Right ventricle myocardium superior (tissue), 1 donor: Measurements from ENCODE around the gene CCDC182. TPM values are rescaled to one million over a fixed set of nuclear protein-coding genes. Genes with fewer than 3 reads are reported as not detected.

Experiments
- ATAC-seq: fragments of 200-7000 bp; cut with Tn5 transposase; one replicate; pipeline ENCODE4 v1.9.1; 2020; ENCODE audit warnings: mild to moderate bottlenecking; ENCODE audit not compliant: poor library complexity
- DNase-seq: peaks from one replicate; pipeline ENCODE4 v3.0.0-alpha.2; 2020
- intact Hi-C: fragments of 100-400 bp; cut with DNase I; formaldehyde crosslinking; loops from one replicate; pipeline ENCODE4 v1.11.2; 2022
- total RNA-seq: library from RNA; stranded (reverse); fragmentation: NEBNext Ultra II Directional; extraction: Animal tissue kit (Norgen Biotek cat#: 25700); gene quantifications from one replicate; pipeline ENCODE4 v1.2.1, GENCODE V29; 2021
- donor health status: DM: no; HTN: yes; CAD: no; lungs with severe emphysema.

Gene CCDC182
- total RNA-seq, 1 donor from 2014 or later = not detected

- no peak for ATAC-seq
- no peak for DNase-seq
- intact Hi-C loops = no loop called here
These were observed 32.0 kb downstream of the CCDC182 start for GRCh38 chr17:57713140-57713539.

GRCh38 chr17:57708410-57708809 lies 36.7 kb downstream of the CCDC182 start:
- no peak for ATAC-seq
- intact Hi-C loops = no loop called here

GRCh38 chr17:57707892-57708291 lies 37.2 kb downstream of the CCDC182 start:
- DNase-seq (no peak), ATAC-seq (peak; percentile 45)
- intact Hi-C loops = no loop called here

More at GRCh38 chr17:57708410-57708809, 36.7 kb downstream of the CCDC182 start:
- no peak for DNase-seq

GRCh38 chr17:57706761-57707160 lies 38.3 kb downstream of the CCDC182 start:
- DNase-seq (no peak), ATAC-seq (no peak)
- intact Hi-C loops = no loop called here

GRCh38 chr17:57705921-57706695 lies 39.0 kb downstream of the CCDC182 start:
- no peak for DNase-seq
- no peak for ATAC-seq
- intact Hi-C loops = no loop called here

- DNase-seq (no peak), ATAC-seq (no peak)
- intact Hi-C loops = no loop called here
These were observed 40.7 kb downstream of the CCDC182 start for GRCh38 chr17:57704448-57704847.

GRCh38 chr17:57703273-57703672 lies 41.8 kb downstream of the CCDC182 start:
- DNase-seq = no peak
- ATAC-seq = no peak
- intact Hi-C loops = no loop called here

- ATAC-seq (no peak), DNase-seq (no peak)
- intact Hi-C loops = no loop called here
These were observed 44.0 kb downstream of the CCDC182 start for GRCh38 chr17:57701124-57701523.

- intact Hi-C loops = no loop called here
- ATAC-seq = no peak
- DNase-seq = no peak
These were observed 45.3 kb downstream of the CCDC182 start for GRCh38 chr17:57699751-57700219.

GRCh38 chr17:57697891-57698711 lies 47.0 kb downstream of the CCDC182 start:
- no peak for ATAC-seq
- no peak for DNase-seq

GRCh38 chr17:57697197-57697596 lies 47.9 kb downstream of the CCDC182 start:
- intact Hi-C loops = no loop called here
- DNase-seq = no peak
- ATAC-seq = no peak

More at GRCh38 chr17:57697891-57698711, 47.0 kb downstream of the CCDC182 start:
- intact Hi-C loops = no loop called here

GRCh38 chr17:57696050-57696449 lies 49.0 kb downstream of the CCDC182 start:
- DNase-seq (no peak), ATAC-seq (no peak)
- intact Hi-C loops = no loop called here

Other genes starting within 250 kb of the CCDC182 start
- 89.8 TPM for gene MRPS23, start 104.7 kb upstream of the CCDC182 start, total RNA-seq
- gene CUEDC1, start 210.1 kb upstream of the CCDC182 start, total RNA-seq = 44.6 TPM
- 73.7 TPM for gene VEZF1, start 243.0 kb upstream of the CCDC182 start, total RNA-seq